Measurements from ENCODE around the gene SYNE2. TPM values are rescaled to one million over a fixed set of nuclear protein-coding genes. Genes with fewer than 3 reads are reported as not detected.
A peak's percentile ranks its signal among the peaks of the same experiment; 100 is the strongest.
"Not testable (repeated sequence)": the region's sequence is repeated elsewhere in the genome, so short reads cannot be mapped to it uniquely, and the experiment has no call there.

Gene SYNE2
- total RNA-seq, 1 donor from 2014 or later = 261 TPM

GRCh38 chr14:64190974-64191502, 338.2 kb downstream of the SYNE2 start:
- no peak for DNase-seq (ENCODE audit: low read depth)

- peak; percentile 56 for DNase-seq (ENCODE audit: low read depth)
These were observed 339.0 kb downstream of the SYNE2 start for GRCh38 chr14:64191756-64192155.

GRCh38 chr14:64193821-64194220, 341.0 kb downstream of the SYNE2 start:
- peak; percentile 43 for DNase-seq (ENCODE audit: low read depth)

GRCh38 chr14:64194404-64194803, 341.6 kb downstream of the SYNE2 start:
- no peak for DNase-seq (ENCODE audit: low read depth)

GRCh38 chr14:64195199-64195598, 342.4 kb downstream of the SYNE2 start:
- DNase-seq (ENCODE audit: low read depth) = no peak

GRCh38 chr14:64196056-64196455, 343.3 kb downstream of the SYNE2 start:
- DNase-seq (ENCODE audit: low read depth) = no peak

GRCh38 chr14:64196814-64197411, 344.1 kb downstream of the SYNE2 start:
- no peak for DNase-seq (ENCODE audit: low read depth)

GRCh38 chr14:64197996-64198395, 345.2 kb downstream of the SYNE2 start:
- no peak for DNase-seq (ENCODE audit: low read depth)

GRCh38 chr14:64198486-64198885, 345.7 kb downstream of the SYNE2 start:
- no peak for DNase-seq (ENCODE audit: low read depth)

GRCh38 chr14:64200170-64200569, 347.4 kb downstream of the SYNE2 start:
- no peak for DNase-seq (ENCODE audit: low read depth)

GRCh38 chr14:64201296-64201695, 348.5 kb downstream of the SYNE2 start:
- no peak for DNase-seq (ENCODE audit: low read depth)

GRCh38 chr14:64201921-64202545, 349.2 kb downstream of the SYNE2 start:
- DNase-seq (ENCODE audit: low read depth) = no peak

- DNase-seq (ENCODE audit: low read depth) = no peak
These were observed 349.9 kb downstream of the SYNE2 start for GRCh38 chr14:64202716-64203115.

GRCh38 chr14:64203366-64204006, 350.7 kb downstream of the SYNE2 start:
- no peak for DNase-seq (ENCODE audit: low read depth)

- no peak for DNase-seq (ENCODE audit: low read depth)
These were observed 355.5 kb downstream of the SYNE2 start for GRCh38 chr14:64208261-64208660.

- no peak for DNase-seq (ENCODE audit: low read depth)
These were observed 356.2 kb downstream of the SYNE2 start for GRCh38 chr14:64208981-64209380.

- DNase-seq (ENCODE audit: low read depth) = no peak
These were observed 356.8 kb downstream of the SYNE2 start for GRCh38 chr14:64209444-64210131.

GRCh38 chr14:64210216-64210615, 357.4 kb downstream of the SYNE2 start:
- no peak for DNase-seq (ENCODE audit: low read depth)

- not testable (repeated sequence) for DNase-seq (ENCODE audit: low read depth)
These were observed 358.1 kb downstream of the SYNE2 start for GRCh38 chr14:64210912-64211311.

GRCh38 chr14:64212666-64213065, 359.9 kb downstream of the SYNE2 start:
- no peak for DNase-seq (ENCODE audit: low read depth)

GRCh38 chr14:64213086-64213485, 360.3 kb downstream of the SYNE2 start:
- DNase-seq (ENCODE audit: low read depth) = no peak

- no peak for DNase-seq (ENCODE audit: low read depth)
These were observed 361.2 kb downstream of the SYNE2 start for GRCh38 chr14:64213853-64214570.

Measured in renal cortical epithelial cell (primary cell).